GM10266 (cell line): Measurements from ENCODE around the gene ACAN.

Source experiments
- DNase-seq: peaks from one replicate; pipeline ENCODE4 v3.0.0; 2012; ENCODE audit errors: extremely low spot score
- CTCF ChIP-seq: IDR thresholded peaks from 2 replicates; pipeline ENCODE4 v1.5.1; 2012; ENCODE audit warnings: mild to moderate bottlenecking, low read depth; ENCODE audit not compliant: control insufficient read depth, insufficient read depth; ENCODE audit errors: missing control alignments

The ACAN gene

GRCh38 chr15:88803241-88803919, at the start of gene ACAN:
TSS of gene ACAN (plus strand) at chr15:88803436. CDS start at chr15:88836207, 32,771 bp downstream.
- no peak for DNase-seq
- no peak for TF ChIP-seq CTCF

- DNase-seq: no peak
- TF ChIP-seq CTCF: no peak
These were observed 46.7 kb upstream of the ACAN start for GRCh38 chr15:88756521-88756920.

- no peak for TF ChIP-seq CTCF
- DNase-seq: no peak
These were observed 46.3 kb upstream of the ACAN start for GRCh38 chr15:88756921-88757320.

- DNase-seq: no peak
- no peak for TF ChIP-seq CTCF
These were observed 43.4 kb upstream of the ACAN start for GRCh38 chr15:88759872-88760271.

- TF ChIP-seq CTCF: no peak
These were observed 38.8 kb upstream of the ACAN start for GRCh38 chr15:88764448-88764847.

GRCh38 chr15:88765212-88765611, 38.0 kb upstream of the ACAN start:
- no peak for TF ChIP-seq CTCF
- no peak for DNase-seq

More at GRCh38 chr15:88764448-88764847, 38.8 kb upstream of the ACAN start:
- no peak for DNase-seq

GRCh38 chr15:88769161-88769971, 33.9 kb upstream of the ACAN start:
- TF ChIP-seq CTCF: no peak
- DNase-seq: no peak
